Kidney tubule cell (primary cell): Measurements from ENCODE around the gene ZNF654.
"Not testable (repeated sequence)": the region's sequence is repeated elsewhere in the genome, so short reads cannot be mapped to it uniquely, and the experiment has no call there.

Source experiments
- DNase-seq: peaks from one replicate; pipeline ENCODE4 v3.0.0-alpha.2; 2018; ENCODE audit warnings: low spot score

ZNF654 gene

DNA sequence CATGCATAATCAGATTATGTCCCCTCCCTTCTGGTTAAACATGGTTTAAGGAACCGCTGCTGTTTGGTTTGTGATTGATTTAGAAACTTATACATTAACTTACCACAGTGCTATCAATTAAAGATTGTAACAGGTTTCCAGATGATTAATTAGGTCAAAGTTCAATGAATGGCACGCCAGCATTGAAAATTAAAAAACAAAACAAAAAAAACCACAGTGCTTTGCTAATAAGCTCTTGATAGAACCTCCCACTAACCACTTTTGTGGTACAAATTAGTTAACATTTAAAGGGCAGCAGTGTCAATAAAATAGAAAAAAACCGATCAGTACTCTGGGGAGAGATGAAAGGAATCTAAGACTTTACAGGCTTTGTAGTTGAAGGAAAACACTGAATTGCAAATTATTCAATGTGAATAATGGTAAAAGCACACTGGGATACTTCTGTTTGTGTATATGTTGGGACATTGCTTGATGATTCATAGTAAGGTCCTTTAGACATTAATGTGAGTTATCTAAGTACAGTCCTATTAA is 83.1 kb downstream of the ZNF654 start:
- DNase-seq = no peak

DNA sequence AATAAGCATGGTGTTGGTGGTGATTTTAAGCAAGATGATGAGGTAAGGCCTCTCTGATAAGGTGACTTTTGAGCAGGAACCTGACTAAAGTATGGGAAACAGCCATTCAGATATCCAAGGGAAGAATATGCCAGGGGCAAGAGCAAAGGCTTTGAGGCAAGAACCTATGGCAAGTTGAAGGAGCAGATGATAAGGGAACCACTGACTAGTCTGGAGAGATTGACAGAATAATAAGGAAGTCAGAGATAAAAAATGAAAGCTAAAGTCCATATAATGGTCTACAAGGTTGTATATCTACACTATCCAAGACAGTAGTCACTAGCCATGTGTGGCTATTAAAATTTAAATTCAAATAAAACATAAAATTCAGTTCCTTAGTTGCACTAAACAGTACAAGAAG is 88.2 kb downstream of the ZNF654 start:
- DNase-seq = no peak

DNA sequence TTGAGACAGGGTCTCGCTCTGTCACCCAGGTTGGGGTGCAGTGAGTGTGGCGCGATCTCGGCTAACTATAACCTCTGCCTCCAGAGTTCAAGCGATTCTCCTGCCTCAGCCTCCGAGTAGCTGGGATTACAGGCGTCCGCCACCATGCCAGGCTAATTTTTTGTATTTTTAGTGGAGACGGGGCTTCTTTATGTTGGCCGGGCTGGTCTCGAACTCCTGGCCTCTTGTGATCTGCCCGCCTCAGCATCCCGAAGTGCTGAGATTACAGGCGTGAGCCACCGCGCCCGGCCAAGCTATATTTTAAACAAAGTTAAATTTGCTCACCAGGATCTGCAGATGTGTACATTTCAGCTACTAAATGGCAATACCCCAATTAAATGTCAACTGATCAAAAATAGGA is 89.6 kb downstream of the ZNF654 start:
- DNase-seq = no peak

DNA sequence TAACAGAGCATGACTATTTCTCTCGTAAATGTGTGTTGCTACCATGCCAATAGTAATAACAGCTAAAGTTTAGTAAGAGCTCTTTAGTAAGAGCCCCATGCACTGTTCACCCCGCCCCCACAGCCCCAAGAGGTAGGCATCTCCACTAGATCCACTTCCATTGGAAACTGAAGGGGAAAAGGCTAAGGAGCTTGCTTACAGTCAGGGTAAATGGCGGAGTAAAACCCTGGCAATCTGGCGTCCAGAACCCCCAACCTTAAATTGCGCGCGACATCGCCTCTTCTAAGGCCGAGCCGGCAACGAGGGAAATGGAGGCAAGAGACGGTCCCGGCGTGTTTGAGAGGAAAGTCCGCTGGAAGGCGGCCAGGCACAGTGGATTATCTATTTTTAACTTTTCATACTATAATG is 90.0 kb downstream of the ZNF654 start:
- peak; percentile 30 for DNase-seq

DNA sequence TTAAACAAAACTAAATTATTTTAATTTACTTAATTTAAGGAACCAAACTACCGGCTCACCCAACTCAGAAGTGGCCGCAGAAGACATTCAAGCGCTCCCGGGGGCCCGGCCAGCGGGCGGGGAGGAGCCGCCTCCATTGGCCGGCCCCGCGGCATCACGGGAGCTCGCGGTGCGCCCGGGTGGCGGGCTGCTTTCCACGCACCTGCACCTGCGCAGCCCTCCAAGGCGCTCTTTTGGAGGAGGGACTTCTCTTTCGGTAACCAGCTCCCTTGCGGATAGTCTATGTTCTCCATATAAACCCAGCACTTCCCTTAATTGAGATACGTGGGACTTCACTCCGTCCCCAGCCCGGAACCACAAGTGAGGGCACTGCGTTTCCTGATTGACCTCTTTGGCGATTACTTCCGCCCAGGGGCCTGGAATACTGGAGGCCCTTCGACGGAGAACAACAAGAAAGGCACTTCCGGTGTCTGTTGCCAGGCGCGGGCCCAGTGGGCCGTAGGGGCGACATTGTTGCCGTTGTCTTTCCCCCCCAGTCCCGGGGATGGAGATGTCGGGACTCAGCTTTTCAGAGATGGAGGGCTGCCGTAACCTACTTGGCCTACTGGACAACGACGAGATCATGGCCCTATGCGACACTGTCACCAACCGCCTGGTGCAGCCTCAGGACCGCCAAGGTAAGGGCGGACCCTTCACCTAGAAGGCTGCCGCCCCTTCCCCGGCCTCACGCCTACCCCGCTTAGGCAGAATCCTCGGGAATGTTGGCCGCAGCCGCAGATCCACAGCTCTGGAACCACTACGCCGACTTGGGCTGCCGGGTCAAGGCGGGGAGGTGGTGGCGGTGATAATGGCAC is 90.7 kb downstream of the ZNF654 start, which contains the start of gene C3orf38:
C3orf38 (plus strand) TSS at position 451 of the 854 bp plus-strand sequence; CDS start at position 545, 94 bp downstream.
- DNase-seq = peak; percentile 94

DNA sequence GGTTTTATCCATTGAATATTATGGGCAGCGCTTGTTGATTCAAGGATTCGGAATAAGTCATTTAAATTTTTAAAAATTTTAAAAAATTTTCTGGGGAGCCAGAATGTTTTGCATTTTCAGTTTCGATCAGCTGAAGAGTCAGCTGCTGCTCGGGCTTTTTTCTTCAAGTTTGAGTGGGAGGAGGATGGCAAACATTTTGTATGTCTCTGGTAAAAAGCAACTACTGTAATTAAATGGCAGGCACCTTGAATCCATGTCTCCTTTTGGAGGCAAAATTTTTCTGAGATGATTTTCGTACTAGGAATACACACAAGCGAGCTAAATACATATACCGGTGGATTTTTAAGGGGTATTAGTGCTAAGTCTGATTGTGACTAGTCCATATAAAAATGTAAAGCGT is 91.3 kb downstream of the ZNF654 start:
- peak; percentile 19 for DNase-seq

DNA sequence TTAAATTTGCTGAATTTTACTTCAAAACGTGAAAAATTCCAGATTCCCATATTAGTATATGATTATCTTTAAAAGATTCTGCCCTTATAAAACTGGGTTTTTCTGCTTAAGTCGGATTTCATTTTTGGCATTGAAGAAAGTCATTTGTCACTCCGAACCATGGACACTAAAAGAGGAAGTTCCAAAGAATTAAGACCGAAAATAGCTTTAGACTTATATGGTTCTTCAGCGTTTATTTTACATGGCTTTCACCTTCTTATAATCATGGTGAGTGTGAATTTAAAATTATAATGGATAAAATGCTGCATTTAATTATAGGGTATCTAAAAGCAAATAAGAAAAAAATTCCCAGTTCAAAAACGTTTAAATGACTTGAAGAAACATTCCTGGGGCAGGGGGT is 91.8 kb downstream of the ZNF654 start:
- DNase-seq = peak; percentile 11

DNA sequence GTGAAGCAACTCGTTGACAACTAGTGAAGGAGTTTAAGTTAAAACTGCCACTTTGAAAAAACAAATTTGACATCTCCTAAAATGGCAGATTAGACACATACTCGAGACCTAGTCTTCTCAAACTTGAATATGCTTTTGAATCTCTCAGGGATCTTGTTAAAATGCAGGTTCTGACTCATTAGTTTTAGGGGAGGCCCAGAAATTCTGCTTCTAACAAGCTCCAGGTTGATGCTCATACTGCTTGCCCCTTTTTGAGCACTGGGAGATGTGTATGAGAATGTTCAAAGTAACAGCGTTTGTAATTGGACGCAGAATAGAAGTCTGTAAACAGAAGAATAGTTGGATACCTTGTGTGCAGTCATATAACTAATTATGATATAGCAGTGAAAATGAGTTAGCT is 92.3 kb downstream of the ZNF654 start:
- peak; percentile 12 for DNase-seq

DNA sequence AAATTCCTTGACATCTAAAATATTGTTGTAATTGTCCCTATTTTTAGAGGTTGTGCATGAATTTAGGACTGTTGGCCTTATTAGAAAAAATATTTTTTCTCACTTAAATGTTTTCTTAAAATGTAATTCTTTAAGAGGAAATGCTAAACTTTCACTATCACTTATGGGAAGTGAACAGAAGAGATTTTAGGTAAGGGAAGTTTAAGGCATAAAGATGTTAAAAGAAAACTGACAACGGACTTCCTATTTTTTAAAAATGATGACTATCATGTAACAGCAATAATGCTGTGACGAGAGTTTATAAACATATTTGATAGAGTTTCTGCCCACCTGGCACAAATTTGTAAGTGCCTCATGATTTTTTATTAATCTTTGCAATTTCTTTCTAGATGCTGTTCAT is 93.8 kb downstream of the ZNF654 start:
- no peak for DNase-seq

DNA sequence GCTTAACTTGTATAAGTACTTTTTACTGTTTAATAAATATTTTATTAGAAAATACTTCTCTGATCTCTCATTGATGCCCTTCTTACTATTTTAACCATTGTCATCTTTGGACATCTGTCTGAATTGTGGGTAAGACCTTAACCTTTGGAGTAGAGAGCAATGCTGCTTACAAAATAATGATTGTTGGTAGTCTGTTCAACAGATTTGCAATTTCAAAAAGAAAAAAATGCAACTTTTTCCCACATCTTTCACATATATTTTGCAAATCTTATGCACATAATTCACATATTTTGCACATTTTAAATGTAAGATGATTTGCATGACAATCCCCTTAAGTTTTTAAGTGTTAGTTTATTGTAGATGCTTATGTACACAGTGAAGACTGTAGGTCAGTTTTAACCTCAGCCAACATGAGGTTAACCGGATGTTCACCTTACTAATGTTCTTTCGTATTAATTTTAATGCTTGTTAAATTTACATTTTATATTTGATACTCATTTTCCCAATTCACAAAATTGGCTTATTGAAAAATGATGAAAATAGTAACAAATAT is 107.4 kb downstream of the ZNF654 start:
- DNase-seq = no peak

DNA sequence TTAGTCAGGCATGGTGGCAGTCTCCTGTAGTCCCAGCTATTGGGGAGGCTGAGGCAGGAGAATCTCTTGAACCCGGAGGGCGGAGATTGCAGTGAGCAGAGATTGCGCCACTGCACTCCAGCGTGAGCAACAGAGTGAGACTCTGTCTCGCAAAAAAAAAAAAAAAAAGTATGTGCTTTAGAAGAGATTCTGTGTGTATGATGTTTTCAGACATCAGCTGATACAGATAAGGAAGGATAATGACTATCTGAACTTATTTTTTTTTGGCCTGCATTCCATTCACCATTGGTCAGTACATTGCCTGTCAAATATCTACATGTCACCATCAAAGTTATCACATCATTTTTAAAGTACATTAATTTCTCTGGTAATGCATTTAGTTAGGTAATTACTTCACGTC is 108.1 kb downstream of the ZNF654 start:
- no peak for DNase-seq

DNA sequence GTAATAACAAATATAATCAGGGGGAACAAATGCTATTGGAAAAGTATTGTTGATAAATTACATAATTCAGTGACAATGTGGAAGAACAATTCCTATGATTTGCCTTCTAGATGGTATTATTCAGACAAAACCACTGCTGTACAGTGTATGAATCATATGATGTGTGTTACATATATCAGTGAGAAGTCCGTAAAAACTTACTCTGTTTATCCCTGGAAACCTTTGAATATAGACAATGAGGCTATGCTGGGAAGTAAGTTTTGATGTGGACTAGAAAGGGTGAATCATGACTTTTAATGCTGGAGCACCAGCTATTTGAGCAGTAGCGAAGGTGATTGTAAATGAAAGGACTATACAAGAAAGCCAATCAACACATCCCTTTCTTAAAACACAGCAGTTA is 108.6 kb downstream of the ZNF654 start:
- DNase-seq = no peak

DNA sequence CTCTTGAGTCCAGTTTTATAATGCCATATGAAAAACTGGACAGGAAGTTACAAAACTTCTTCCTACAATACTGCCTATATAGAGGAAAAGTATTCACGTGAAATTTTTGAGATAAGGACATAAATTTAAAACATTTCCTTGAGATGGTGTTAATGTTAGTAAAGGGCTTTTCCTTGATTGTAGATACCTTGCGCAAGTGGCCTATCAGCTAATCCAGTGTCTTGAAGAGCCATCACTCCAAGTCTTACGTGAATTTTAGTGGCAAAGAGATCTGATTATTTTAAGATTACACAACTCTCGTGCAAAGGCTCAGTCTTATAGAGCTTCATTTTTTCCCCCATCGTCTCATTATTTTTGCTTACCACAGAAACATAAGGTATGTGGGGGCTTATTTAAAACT is 109.1 kb downstream of the ZNF654 start:
- DNase-seq = no peak

DNA sequence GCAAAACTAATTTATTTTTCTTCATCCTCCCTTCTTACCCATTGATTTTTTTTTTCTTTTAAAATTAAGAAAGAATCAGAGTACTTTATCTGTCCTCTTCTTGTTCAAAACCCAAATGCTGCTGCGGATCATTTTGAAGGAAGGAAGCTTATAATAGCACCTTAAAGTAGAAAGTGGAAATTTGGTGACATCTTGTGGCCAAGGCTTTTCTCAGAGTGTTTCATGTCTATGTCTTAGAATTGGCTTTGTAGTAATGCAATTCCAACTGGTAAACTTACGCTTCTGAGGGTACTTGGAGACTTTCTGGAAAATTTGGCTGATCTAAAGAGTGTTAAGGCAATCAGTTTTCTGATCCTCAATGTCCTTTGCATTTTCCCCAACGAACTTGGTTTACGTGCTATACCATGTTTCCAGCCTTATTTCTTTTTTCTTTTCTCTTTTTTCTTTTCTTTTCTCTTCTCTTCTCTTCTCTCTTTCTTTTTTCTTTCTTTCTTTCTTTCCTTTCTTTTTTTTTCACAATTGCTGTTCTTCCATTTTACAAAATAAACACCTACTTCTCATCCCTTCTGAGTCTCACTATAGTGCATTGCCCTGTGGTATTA is 121.4 kb downstream of the ZNF654 start:
- peak; percentile 42 for DNase-seq

DNA sequence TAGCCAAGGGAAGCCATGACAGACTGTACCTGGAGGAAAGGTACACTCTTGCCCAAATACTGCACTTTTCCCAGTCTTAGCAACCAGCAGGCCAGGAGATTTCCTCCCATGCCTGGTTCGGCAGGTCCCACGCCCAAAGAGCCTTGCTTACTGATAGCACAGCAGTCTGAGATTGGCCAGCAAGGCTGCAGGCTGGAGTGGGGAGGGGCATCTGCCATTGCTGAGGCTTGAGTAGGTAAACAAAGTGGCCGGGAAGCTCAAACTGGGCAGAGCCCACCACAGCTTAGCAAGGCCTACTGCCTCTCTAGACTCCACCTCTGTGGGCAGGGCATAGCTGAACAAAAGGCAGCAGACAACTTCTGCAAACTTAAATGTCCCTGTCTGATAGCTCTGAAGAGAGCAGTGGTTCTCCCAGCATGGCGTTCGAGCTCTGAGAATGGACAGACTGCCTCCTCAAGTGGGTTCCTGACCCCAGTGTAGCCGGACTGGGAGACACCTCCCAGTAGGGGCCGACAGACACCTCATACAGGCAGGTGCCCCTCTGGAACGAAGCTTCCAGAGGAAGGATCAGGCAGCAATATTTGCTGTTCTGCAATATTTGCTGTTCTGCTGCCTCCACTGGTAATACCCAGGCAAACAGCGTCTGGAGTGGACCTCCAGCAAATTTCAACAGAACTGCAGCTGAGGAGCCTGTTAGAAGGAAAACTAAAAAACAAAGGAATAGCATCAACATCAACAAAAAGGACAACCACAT is 123.3 kb downstream of the ZNF654 start:
- DNase-seq = not testable (repeated sequence)

DNA sequence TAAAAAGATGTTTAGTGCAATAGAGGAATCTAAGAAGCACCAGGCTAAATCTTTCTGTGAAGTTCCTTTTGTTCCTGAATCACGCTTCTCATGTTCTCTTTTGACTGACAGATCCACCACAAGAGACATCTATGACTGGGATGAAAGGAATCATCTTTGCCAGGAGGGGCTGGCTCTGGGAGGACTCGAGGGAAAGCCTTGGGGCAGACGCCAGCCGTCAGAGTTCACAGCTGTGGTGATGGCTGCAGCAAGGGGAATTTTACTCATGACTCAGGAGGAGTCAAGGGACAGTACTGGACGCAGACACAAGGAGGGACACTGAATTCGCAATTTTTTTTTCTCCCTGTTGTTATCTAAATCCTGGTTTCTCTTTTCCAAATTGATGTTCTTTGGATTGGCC is 129.4 kb downstream of the ZNF654 start:
- no peak for DNase-seq

DNA sequence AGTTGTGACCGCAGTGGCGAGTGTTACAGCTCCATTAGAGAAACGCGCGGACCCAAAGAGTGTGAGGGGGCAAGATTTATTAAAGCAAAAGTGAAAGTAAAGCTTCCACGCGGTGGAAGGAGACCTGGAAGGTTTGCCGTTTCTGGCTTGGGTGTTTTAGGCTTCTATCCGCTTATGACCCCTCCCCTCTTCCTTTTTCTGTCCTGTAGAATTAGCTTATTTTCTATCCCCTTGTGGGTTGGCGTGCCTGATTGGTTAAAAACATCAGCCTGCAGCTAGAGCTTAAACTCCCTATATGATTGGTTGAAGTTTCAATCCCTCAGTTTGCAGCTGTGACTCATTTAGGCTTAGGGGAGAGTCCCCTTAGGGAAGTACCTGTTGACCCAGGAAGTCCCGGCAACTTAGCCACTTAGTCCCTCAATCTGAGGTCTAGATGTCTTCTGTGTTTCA is 130.3 kb downstream of the ZNF654 start:
- no peak for DNase-seq

DNA sequence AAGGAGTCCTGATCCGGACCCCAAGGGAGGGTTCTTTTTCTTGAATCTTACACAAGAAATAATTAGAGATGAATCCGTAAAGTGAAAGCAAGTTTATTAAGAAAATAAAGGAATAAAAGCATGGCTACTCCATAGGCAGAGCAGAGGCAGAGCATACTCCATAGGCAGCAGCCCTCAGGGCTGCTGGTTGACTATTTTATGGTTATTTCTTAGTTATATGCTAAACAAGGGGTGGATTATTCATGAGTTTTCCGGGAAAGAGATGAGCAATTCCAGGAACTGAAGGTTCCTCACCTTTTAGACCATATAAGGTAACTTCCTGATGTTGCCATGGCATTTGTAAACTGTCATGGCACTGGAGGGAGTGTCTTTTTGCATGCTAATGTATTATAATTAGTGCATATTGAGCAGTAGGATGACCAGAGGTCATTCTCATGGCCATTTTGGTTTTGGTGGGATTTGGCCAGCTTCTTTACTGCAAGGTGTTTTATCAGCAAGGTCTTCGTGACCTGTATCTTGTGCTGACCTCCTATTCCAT is 132.9 kb downstream of the ZNF654 start:
- no peak for DNase-seq

DNA sequence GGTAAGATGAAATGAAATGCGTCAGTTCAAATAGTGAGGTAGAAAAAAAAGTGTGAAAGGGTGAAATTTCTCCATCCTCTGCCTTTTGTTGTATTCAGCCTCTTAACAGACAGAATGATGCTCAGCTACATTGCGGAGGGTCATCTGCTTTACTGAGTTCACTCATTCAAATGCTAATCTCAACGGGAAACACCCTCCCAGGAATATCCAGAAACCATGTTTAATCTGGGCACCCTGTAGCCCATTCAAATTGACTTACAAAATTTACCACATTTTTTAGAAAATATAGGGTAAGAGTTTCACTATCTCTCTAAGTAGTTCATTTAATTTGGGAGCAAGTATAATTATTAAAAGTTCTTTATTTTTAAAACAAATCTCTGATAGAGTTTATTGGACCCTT is 133.6 kb downstream of the ZNF654 start:
- DNase-seq = no peak
